IgD-negative memory B cell (primary cell): Measurements from ENCODE around the gene EIF2B1. TPM values are rescaled to one million over a fixed set of nuclear protein-coding genes. Genes with fewer than 3 reads are reported as not detected.
A peak's percentile ranks its signal among the peaks of the same experiment; 100 is the strongest.

Source experiments
- H3K27ac Mint-ChIP-seq, 3 donors: one replicate each; pipeline ENCODE4 v1.8.0; 2020 to 2022; ENCODE audit warnings: mild to moderate bottlenecking in 3 of 3, mixed read lengths in 3 of 3, moderate library complexity in 1 of 3
- H3K27me3 Mint-ChIP-seq: one replicate; pipeline ENCODE4 v1.8.0; 2021; ENCODE audit warnings: mixed read lengths
- H3K36me3 Mint-ChIP-seq: one replicate; pipeline ENCODE4 v1.8.0; 2020; ENCODE audit warnings: mild to moderate bottlenecking, mixed read lengths
- H3K4me1 Mint-ChIP-seq, 3 donors: one replicate each; pipeline ENCODE4 v1.8.0; 2020 to 2022; ENCODE audit warnings: mixed read lengths in 3 of 3, mild to moderate bottlenecking in 1 of 3
- H3K4me3 Mint-ChIP-seq, 4 donors: one replicate each; pipeline ENCODE4 v1.8.0; 2020 to 2022; ENCODE audit warnings: mild to moderate bottlenecking in 4 of 4, mixed read lengths in 4 of 4, moderate library complexity in 3 of 4
- H3K9me3 Mint-ChIP-seq, 3 donors: one replicate each; pipeline ENCODE4 v1.8.0; 2020 to 2021; ENCODE audit warnings: mixed read lengths in 3 of 3, mild to moderate bottlenecking in 1 of 3
- polyA plus RNA-seq: library from polyadenylated mRNA; unstranded; fragments of 300-500 nt; fragmentation: Illumina TruSeq; gene quantifications from one replicate; pipeline ENCODE4 v1.2.3, GENCODE V29; 2021

The EIF2B1 gene
- 59.9 TPM for polyA plus RNA-seq

DNA sequence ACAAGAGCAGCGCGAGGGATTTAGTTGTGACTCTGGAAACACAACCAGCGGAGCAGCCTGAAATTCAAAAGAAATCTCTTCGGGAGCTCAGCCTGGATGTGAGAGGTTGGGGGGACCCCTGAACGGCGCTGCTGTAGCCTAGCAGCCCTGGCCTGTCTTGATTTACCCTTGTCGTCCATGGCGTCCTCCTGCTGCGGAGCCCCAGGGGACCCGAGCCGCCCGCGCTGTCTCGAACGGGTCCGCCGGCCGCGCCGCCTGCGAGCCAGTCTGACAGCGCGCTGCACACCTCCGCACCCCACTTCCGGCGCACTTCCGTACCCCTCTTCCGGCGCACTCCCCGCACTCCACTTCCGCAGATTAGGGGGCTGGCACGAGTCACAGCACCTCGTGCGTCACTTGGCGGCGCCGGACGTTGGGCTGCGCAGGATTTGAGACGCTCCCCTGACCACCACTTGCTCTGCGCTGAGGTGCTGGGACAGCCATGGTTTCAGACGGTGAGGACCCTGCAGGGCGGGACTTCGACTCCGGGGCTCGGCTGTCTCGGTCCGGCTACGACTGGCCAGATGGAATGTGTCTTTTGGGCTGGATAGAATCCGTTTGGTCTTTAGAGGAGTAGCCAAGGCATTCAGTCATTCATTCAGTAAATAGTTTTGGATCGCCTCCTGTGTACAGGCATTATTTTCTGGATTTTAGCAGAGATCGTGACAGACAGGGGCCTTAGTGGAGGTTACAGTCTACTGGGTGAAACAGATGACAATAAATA, at the start of gene EIF2B1, which contains the start of gene GTF2H3:
Gene EIF2B1 (minus strand): TSS at position 308 of the 763 bp plus-strand sequence. CDS start 129 bp downstream, at position 179.
Gene GTF2H3 (plus strand): TSS at position 451 of the 763 bp plus-strand sequence. CDS start 31 bp downstream, at position 482.
- H3K4me1 Mint-ChIP-seq: peaks cover 8 to 20% (median 17%) of the 10 kb centered on the region in 3 donors
- no peaks in the 10 kb centered on the region for H3K9me3 Mint-ChIP-seq
- H3K27ac Mint-ChIP-seq: peak within 1 kb of the TSS; percentile 57 to 99 (median 93)
- H3K36me3 Mint-ChIP-seq: peaks cover 3% of the 10 kb centered on the region
- no peaks in the 10 kb centered on the region for H3K27me3 Mint-ChIP-seq
- H3K4me3 Mint-ChIP-seq: peak within 1 kb of the TSS; percentile 83 to 99 (median 95)

DNA sequence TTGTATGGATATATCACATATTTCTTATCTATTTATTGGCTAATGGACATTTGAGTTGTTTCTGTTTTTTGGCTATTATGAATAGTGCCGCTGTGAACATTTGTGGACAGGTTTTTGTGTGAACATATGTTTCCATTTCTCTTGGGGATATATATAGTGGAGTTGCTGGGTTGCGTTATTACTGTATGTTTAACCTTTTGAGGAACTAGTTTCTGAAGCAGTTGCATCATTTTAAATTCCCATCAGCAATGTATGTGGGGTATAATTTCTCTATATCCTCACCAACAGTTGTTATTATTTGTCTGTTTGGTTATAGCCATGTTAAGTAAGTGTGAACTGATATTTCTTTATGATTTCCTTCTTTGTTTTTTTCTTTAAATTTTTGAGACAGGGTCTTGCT, 48.1 kb upstream of the EIF2B1 start:
- no peaks in the 10 kb centered on the region for H3K9me3 Mint-ChIP-seq
- H3K27me3 Mint-ChIP-seq: no peaks in the 10 kb centered on the region
- H3K36me3 Mint-ChIP-seq: peaks cover 6% of the 10 kb centered on the region
- peak overlapping the region in 1 of 4 donors; percentile 27 for H3K4me3 Mint-ChIP-seq
- H3K27ac Mint-ChIP-seq: no peak overlapping the region
- H3K4me1 Mint-ChIP-seq: peaks cover 4 to 7% (median 6%) of the 10 kb centered on the region in 3 donors

DNA sequence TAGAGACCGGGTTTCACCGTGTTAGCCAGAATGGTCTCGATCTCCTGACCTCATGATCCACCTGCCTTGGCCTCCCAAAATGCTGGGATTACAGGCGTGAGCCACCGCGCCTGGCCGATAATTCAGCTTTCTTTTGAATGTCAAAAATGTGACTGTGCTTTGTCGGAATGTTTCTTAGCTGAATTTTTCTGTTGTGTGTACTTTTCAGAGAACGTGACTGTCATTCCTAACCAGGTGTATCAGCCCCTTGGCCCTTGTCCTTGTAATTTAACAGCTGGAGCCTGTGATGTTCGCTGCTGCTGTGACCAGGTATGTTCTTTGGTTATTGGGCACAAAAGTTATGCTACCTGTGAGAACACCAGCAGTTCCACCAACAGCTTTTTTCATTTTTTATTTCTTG, 45.5 kb upstream of the EIF2B1 start:
- H3K9me3 Mint-ChIP-seq: no peaks in the 10 kb centered on the region
- no peak overlapping the region for H3K4me3 Mint-ChIP-seq
- no peak overlapping the region for H3K27ac Mint-ChIP-seq
- peaks cover 1 to 5% (median 4%) of the 10 kb centered on the region in 3 donors for H3K4me1 Mint-ChIP-seq
- H3K36me3 Mint-ChIP-seq: peaks cover 9% of the 10 kb centered on the region
- no peaks in the 10 kb centered on the region for H3K27me3 Mint-ChIP-seq

DNA sequence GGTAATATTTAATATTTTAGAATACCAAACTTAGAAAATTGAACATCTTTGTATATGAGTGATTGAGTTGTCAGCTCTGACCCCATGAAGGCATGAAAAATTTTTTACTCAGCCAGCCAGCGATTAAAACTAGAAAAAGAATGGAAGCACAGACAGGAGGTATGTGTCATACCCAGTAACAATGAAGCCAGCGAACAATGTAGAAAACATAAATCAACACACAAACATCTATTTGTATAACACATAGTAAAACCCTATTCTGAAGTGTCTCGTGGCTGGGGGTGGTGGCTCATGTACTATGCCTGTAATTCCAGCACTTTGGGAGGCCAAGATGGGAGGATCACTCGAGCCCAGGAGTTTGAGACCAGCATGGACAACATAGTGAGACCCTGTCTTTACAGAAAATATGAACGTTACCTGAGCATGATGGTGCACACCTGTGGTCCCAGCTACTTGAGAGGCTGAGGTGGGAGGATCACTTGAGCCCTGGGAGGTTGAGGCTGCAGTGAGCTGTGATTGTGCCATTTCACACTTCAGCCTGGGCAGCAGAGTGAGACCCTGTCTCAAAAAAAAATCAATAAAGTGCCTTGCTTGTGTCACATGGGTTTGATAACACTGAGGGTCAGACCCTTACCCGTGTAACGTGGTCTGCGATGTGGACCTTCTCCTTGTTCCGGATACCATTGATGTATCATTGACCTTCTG, 43.3 kb upstream of the EIF2B1 start:
- Mint-ChIP-seq H3K9me3 (no peaks in the 10 kb centered on the region), H3K36me3 (peaks cover 9% of the 10 kb centered on the region), H3K27ac (no peak overlapping the region), H3K4me3 (no peak overlapping the region), H3K27me3 (no peaks in the 10 kb centered on the region), H3K4me1 (peaks cover 0 to 12% (median 7%) of the 10 kb centered on the region in 3 donors)

DNA sequence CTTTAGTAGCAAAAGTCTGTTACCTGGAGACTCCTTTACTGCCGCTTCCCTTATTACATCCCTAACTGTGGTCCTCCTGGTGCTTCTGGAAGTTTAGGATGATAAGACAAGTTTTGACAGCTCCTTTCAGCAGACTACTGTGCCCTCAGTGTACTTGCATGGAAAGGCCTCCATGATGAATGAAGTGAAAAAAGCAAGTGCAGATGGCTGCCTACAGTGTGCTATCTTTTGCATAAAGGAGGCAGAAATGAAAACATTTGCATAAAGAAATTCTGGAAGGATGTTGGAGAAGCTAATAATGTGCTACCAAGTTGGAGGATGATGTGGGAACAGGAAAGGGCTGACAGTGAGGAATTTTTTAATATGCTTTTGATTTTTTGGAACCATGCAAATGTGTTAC, 42.0 kb upstream of the EIF2B1 start:
- H3K36me3 Mint-ChIP-seq: peaks cover 6% of the 10 kb centered on the region
- no peaks in the 10 kb centered on the region for H3K27me3 Mint-ChIP-seq
- H3K4me1 Mint-ChIP-seq: peaks cover 4 to 10% (median 6%) of the 10 kb centered on the region in 3 donors
- no peak overlapping the region for H3K4me3 Mint-ChIP-seq
- H3K27ac Mint-ChIP-seq: no peak overlapping the region
- no peaks in the 10 kb centered on the region for H3K9me3 Mint-ChIP-seq

DNA sequence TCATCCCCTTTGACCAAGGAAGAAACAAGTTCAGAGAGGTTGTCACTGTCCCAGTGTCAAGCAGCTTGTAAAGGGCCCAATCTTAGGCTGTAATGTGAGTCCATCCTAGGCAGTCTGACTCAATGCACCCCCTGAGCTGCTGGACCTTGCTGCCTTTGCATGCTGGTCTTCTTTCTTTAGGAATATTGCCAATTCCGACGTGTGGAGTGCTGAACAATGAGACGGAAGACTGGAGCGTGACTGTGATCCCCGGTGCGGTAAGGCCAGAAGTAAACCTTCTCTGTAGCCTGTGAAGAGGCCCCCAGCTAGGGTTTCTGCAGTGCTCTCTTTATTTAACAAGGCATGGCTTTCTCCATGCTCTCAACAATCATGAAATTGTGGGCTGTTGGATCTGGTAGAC, 38.4 kb upstream of the EIF2B1 start:
- H3K36me3 Mint-ChIP-seq: peaks cover 3% of the 10 kb centered on the region
- H3K9me3 Mint-ChIP-seq: no peaks in the 10 kb centered on the region
- no peaks in the 10 kb centered on the region for H3K27me3 Mint-ChIP-seq
- peaks cover 4 to 10% (median 6%) of the 10 kb centered on the region in 3 donors for H3K4me1 Mint-ChIP-seq
- peak overlapping the region; percentile 88 to 92 (median 90) for H3K4me3 Mint-ChIP-seq
- H3K27ac Mint-ChIP-seq: peak overlapping the region in 2 of 3 donors; percentile 60 to 76

DNA sequence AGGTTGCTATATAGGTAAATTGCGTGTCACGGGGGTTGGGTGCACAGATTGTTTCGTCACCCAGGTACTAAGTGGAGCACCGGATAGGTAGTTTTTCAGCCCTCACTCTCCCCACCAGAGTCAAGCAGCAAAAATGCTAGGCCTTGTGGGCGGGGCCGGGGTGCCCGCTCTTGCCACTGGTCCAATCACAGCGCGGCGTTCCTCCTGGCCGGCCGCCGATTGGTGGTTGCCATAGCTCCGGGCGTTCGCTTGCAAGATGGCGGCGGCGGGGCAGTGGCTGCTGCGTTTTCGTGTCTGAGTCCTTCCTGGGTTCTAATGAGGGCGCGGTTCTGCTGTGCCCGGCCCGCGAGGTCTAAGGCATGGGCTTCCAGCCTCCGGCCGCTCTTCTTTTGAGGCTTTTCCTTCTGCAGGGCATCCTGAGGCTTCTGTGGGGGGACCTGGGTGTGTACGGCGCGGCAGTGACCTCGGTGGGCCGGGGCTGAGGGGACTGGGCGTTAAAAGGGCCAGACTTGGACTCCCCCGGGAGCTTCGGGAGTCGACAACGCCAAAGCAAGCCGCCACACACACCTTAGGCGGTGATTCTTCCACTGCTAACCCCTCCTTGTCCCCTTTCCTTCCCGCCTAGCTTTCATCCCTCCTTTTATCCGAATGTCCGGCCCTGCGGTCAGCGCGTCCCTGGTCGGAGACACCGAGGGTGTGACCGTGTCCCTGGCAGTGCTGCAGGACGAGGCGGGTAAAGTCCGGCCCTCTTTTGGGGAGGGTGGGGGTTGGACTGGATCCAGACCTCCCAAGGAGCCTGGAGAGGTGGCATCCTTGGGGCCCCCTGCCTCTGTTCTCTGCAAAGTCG, 37.6 kb upstream of the EIF2B1 start, which contains the start of gene TCTN2:
Gene TCTN2 (plus strand): TSS at position 232 of the 847 bp plus-strand sequence. CDS start 128 bp downstream, at position 360.
- peak within 1 kb of the TSS; percentile 75 to 88 (median 80) for H3K27ac Mint-ChIP-seq
- H3K9me3 Mint-ChIP-seq: no peaks in the 10 kb centered on the region
- H3K4me1 Mint-ChIP-seq: peaks cover 4 to 10% (median 6%) of the 10 kb centered on the region in 3 donors
- H3K4me3 Mint-ChIP-seq: peak within 1 kb of the TSS; percentile 89 to 93 (median 92)
- H3K36me3 Mint-ChIP-seq: peaks cover 3% of the 10 kb centered on the region
- no peaks in the 10 kb centered on the region for H3K27me3 Mint-ChIP-seq

DNA sequence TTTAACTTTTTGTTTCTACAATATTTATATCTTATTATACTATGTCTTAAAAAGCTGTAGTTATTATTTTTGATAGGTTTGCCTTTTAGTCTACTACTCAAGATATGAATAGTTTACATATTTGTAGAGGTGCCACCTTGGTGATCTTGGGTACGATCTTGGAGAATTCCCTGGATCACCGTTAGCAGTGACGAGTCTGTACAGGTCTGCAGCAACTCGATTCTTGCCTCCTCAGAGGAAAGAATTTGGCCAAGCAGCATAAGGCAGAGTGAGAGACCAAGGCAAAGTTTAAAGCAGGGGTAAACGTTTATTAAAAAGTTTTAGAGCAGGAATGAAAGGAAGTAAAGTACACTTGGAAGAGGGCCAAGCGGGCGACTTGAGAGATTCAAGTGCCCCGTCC, 34.3 kb upstream of the EIF2B1 start:
- no peaks in the 10 kb centered on the region for H3K9me3 Mint-ChIP-seq
- no peaks in the 10 kb centered on the region for H3K36me3 Mint-ChIP-seq
- H3K27me3 Mint-ChIP-seq: no peaks in the 10 kb centered on the region
- no peak overlapping the region for H3K4me3 Mint-ChIP-seq
- H3K4me1 Mint-ChIP-seq: peaks cover 6 to 7% (median 6%) of the 10 kb centered on the region in 3 donors
- H3K27ac Mint-ChIP-seq: no peak overlapping the region

DNA sequence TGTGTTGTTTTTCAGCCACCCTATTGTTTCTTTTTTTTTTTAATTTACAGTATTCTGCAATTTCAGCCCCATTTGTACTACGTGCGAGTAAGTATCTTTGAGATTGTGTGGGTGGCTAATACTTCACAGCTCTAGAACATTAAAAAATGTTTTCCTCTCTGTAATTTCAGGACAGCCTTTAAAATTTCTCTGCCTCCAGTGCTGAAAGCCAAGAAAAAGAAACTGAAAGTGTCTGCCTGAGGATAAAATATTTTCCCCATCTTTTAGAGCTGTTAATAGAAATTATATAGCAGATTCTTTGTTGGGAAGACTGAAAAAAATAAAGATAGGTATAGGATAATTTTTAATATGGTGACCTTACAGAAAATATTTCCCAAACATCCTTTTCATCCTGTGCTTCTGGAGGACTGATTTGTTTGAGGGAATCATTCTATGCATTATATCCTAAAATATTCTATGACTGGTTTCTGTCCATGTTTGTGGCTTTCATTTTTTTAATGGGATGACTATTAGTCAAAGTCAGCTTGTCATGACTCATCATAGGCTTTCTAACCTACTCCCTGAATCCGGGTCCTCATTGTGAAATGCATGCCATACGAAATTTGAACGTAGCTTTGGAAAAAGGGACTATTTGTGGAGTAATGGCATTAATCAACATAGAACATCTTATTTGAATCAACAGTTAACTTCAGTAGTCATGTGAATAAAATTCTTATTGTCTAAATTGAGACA, 26.7 kb upstream of the EIF2B1 start:
- H3K27me3 Mint-ChIP-seq: no peaks in the 10 kb centered on the region
- peak overlapping the region in 2 of 3 donors; percentile 76 to 93 for H3K27ac Mint-ChIP-seq
- no peaks in the 10 kb centered on the region for H3K9me3 Mint-ChIP-seq
- peak overlapping the region in 1 of 4 donors; percentile 12 for H3K4me3 Mint-ChIP-seq
- peaks cover 6% of the 10 kb centered on the region for H3K36me3 Mint-ChIP-seq
- peaks cover 27 to 37% (median 31%) of the 10 kb centered on the region in 3 donors for H3K4me1 Mint-ChIP-seq

DNA sequence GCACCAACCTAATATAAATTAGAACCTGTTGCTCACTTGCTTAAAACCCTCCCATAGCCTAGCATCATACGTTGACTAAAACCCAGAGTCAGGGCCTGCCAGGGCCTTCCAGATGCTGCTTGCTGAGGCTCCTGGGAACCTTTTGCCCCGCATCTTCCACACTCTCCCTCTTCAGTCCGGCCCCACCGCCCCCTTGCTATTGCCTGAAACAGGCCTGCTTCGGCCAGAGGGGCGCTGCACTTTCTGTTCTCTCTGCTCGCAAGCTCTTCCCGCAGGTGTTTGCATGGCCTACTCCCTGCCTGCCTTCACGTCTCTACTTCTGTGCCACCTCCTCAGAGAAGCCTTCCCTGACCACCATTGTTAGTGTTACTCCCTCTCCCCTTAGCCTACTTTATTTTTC, 23.7 kb upstream of the EIF2B1 start:
- no peaks in the 10 kb centered on the region for H3K27me3 Mint-ChIP-seq
- peaks cover 8% of the 10 kb centered on the region for H3K36me3 Mint-ChIP-seq
- peaks cover 33 to 44% (median 43%) of the 10 kb centered on the region in 3 donors for H3K4me1 Mint-ChIP-seq
- H3K9me3 Mint-ChIP-seq: no peaks in the 10 kb centered on the region
- peak overlapping the region in 2 of 3 donors; percentile 3 to 33 for H3K27ac Mint-ChIP-seq
- H3K4me3 Mint-ChIP-seq: peak overlapping the region in 1 of 4 donors; percentile 83

DNA sequence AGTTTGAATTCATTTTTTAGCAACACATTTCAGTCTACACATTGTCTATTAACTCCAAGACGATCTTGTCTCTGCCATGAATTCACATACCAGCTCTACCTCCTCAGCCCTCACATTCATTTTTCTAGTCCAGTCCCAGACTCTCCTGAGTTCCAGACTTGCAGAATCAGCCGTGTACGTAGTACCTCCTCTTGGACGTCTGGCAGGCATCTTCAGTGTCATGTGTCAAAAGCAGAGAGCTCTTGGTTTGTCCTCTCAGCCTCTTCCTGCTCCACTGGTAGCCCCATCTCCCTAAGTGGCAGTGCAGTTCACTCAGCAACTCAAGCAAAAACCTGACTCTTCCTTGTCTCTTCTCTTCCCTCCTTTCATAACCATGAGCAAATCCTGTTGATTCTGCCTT, 22.9 kb upstream of the EIF2B1 start:
- Mint-ChIP-seq H3K36me3 (peaks cover 8% of the 10 kb centered on the region), H3K9me3 (no peaks in the 10 kb centered on the region), H3K27me3 (no peaks in the 10 kb centered on the region), H3K27ac (no peak overlapping the region), H3K4me1 (peaks cover 35 to 44% (median 40%) of the 10 kb centered on the region in 3 donors), H3K4me3 (no peak overlapping the region)

DNA sequence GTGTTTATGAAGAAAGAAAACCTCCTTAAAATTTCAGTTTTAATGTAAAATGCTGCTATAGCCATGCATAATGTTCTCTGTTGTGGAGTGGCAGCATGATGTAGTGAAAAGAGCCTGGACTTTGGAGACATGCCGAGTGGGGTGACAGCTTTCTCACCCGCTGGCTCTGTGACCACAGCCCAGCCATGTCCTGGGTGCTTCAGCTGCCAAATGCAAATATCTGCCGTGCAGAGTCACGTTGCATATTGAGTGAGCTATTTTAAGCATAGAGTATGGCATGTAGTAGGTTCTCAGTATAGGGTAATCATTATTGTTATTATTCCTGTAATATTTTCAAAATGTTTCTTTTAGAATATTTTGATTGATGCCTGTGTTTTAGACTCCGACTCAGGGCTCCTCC, 21.9 kb upstream of the EIF2B1 start:
- Mint-ChIP-seq H3K4me1 (peaks cover 34 to 44% (median 37%) of the 10 kb centered on the region in 3 donors), H3K27ac (no peak overlapping the region), H3K4me3 (peak overlapping the region in 2 of 4 donors; percentile 39 to 51), H3K9me3 (no peaks in the 10 kb centered on the region), H3K27me3 (no peaks in the 10 kb centered on the region), H3K36me3 (peaks cover 11% of the 10 kb centered on the region)

DNA sequence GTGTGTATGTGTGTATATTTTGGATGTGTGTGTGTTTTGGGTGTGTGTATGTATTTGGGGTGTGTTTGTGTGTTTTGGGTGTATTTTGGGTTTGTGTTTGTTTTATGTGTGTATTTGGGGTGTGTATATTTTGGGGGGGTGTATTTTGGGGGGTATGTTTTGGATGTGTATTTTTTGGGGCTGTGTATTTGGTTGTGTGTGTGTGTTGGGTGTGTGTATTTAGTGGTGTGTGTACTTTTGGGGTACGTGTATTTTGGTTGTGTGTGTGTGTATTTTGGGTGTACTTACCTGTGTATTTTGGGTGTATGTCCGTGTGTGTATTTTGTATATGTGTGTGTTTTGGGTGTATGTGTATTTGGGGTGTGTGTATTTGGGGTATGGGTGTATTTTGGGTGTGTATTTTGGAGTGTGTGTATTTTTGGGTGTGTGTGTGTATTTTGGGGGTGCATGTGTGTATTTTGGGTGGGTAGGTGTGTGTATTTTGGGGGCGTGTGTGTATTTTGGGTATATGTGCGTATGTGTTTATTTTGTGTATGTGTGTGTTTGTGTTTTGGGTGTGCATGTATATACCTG, 20.7 kb upstream of the EIF2B1 start:
- H3K9me3 Mint-ChIP-seq: no peaks in the 10 kb centered on the region
- peaks cover 25 to 36% (median 28%) of the 10 kb centered on the region in 3 donors for H3K4me1 Mint-ChIP-seq
- H3K4me3 Mint-ChIP-seq: peak overlapping the region in 1 of 4 donors; percentile 63
- peaks cover 12% of the 10 kb centered on the region for H3K36me3 Mint-ChIP-seq
- no peak overlapping the region for H3K27ac Mint-ChIP-seq
- no peaks in the 10 kb centered on the region for H3K27me3 Mint-ChIP-seq

DNA sequence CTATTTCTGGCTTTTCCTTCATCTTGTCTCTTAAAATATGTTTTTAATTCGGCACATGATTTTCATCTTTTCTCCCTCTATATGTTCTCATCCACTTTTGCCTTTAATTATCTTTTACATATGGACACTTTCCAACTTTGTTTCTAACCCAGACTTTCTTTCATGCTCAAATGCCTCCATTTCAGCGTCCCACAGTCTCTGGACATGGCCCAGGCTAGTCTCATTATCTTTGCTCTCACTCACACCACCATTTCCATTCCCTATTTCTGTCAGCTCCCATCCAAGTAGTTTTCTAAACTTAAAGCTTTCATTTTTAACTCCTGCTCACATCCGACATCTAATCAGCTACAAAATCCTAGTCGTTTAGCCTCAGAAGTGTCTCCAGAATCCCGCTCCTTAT, 14.9 kb upstream of the EIF2B1 start:
- no peak overlapping the region for H3K4me3 Mint-ChIP-seq
- no peak overlapping the region for H3K27ac Mint-ChIP-seq
- H3K27me3 Mint-ChIP-seq: no peaks in the 10 kb centered on the region
- no peaks in the 10 kb centered on the region for H3K9me3 Mint-ChIP-seq
- H3K36me3 Mint-ChIP-seq: peaks cover 7% of the 10 kb centered on the region
- peaks cover 1 to 5% (median 4%) of the 10 kb centered on the region in 3 donors for H3K4me1 Mint-ChIP-seq
